HEK293T (cell line): ENCODE data around the gene ZNF618.

ENCODE experiments used
- CTCF ChIA-PET: fragments of 350-600 bp; formaldehyde crosslinking; extraction: SDS; loops from one replicate; lab custom pipeline; 2021; ENCODE audit warnings: antibody characterized with exemption, inconsistent platforms; lab: Yijun Ruan, JAX
- POLR2A ChIA-PET: fragments of 350-600 bp; formaldehyde crosslinking; extraction: SDS; loops from one replicate; lab custom pipeline; 2020; ENCODE audit warnings: antibody characterized with exemption, inconsistent platforms; lab: Yijun Ruan, JAX
- DNase-seq: peaks from one replicate; pipeline ENCODE4 v3.0.0; 2012; ENCODE audit warnings: mixed read lengths; ENCODE audit errors: extremely low spot score
- ARNT ChIP-seq: fragments of 450-650 bp; IDR thresholded peaks from 2 replicates; pipeline ENCODE4 v1.6.1; 2017; ENCODE audit warnings: mild to moderate bottlenecking
- BHLHE40 ChIP-seq: fragments of 450-650 bp; IDR thresholded peaks from 2 replicates; pipeline ENCODE4 v1.6.1; 2016; ENCODE audit warnings: mild to moderate bottlenecking, moderate library complexity, borderline replicate concordance
- CTBP1 ChIP-seq: fragments of 450-650 bp; IDR thresholded peaks from 2 replicates; pipeline ENCODE4 v1.6.1; 2016; ENCODE audit warnings: borderline replicate concordance
- ELF4 ChIP-seq: fragments of 450-650 bp; IDR thresholded peaks from 2 replicates; pipeline ENCODE4 v1.6.1; 2017; ENCODE audit warnings: antibody characterized with exemption
- FOXA1 ChIP-seq: fragments of 450-650 bp; IDR thresholded peaks from 2 replicates; pipeline ENCODE4 v1.6.1; 2016; ENCODE audit warnings: mild to moderate bottlenecking
- FOXK2 ChIP-seq: fragments of 450-650 bp; IDR thresholded peaks from 2 replicates; pipeline ENCODE4 v1.6.1; 2016; ENCODE audit warnings: mild to moderate bottlenecking
- FOXM1 ChIP-seq: fragments of 450-650 bp; IDR thresholded peaks from 2 replicates; pipeline ENCODE4 v1.6.1; 2017; ENCODE audit warnings: mild to moderate bottlenecking, borderline replicate concordance
- HDGF ChIP-seq: fragments of 450-650 bp; IDR thresholded peaks from 2 replicates; pipeline ENCODE4 v1.6.1; 2017; ENCODE audit warnings: antibody characterized with exemption, borderline replicate concordance
- L3MBTL2 ChIP-seq: fragments of 450-650 bp; conservative IDR thresholded peaks from 2 replicates; pipeline ENCODE4 v1.6.1; 2016; ENCODE audit warnings: mild to moderate bottlenecking
- LEF1 ChIP-seq: fragments of 450-650 bp; IDR thresholded peaks from 2 replicates; pipeline ENCODE4 v1.6.1; 2017; ENCODE audit warnings: mild to moderate bottlenecking, borderline replicate concordance
- NFRKB ChIP-seq: fragments of 450-650 bp; IDR thresholded peaks from 2 replicates; pipeline ENCODE4 v1.6.1; 2016; ENCODE audit warnings: mild to moderate bottlenecking, moderate library complexity
- SP1 ChIP-seq: fragments of 450-650 bp; IDR thresholded peaks from 2 replicates; pipeline ENCODE4 v1.6.1; 2017
- SUZ12 ChIP-seq: fragments of 450-650 bp; IDR thresholded peaks from 2 replicates; pipeline ENCODE4 v1.6.1; 2016; ENCODE audit warnings: mild to moderate bottlenecking
- TARDBP ChIP-seq: fragments of 450-650 bp; IDR thresholded peaks from 2 replicates; pipeline ENCODE4 v1.6.1; 2016
- ZNF384 ChIP-seq: fragments of 450-650 bp; IDR thresholded peaks from 2 replicates; pipeline ENCODE4 v1.6.1; 2016
- TF ChIP-seq, protein P1 (sequence below): fragments of 450-650 bp; IDR thresholded peaks from 2 replicates; pipeline ENCODE4 v1.6.1; 2016

ZNF618 gene

DNA sequence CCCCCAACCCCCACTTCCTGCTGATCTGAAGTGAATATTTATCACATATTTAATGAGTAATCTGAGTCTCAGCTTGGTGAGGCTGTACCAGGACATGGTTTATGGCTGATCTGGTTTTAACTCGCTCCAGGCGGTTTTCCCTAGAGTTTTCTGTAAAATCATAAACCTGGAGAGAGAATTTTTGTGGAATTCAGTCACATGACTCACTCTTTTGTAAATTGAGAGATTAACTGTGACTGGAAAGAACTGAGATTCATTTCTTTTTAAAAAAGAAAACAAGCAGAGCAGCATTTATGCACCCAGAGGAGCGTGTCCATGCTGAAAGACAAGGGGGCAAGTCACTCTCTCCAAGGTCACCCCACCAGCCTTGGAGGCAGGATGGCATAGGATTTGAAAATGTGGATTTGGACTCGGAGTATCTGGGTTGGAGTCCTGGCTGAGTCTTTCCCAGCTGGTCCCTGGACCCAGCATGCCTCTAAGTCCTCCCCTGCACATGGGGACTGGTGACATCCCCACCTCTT is 81.8 kb downstream of the ZNF618 start:
- POLR2A ChIA-PET = no interaction called here
- DNase-seq = peak; percentile 28
- TF ChIP-seq FOXA1 (no peak), ZNF384 (0 out of 2 replicates have a peak, but pooled peaks have one; percentile 27)
- CTCF ChIA-PET = no interaction called here

- CTCF ChIA-PET = interaction anchor here (0.6 kb wide), 1 partner anchor 13 kb away, joined by 3 read pairs; no protein-coding TSS in a partner anchor
These were observed 82.4 kb downstream of the ZNF618 start for GRCh38 chr9:113958556-113958955.

DNA sequence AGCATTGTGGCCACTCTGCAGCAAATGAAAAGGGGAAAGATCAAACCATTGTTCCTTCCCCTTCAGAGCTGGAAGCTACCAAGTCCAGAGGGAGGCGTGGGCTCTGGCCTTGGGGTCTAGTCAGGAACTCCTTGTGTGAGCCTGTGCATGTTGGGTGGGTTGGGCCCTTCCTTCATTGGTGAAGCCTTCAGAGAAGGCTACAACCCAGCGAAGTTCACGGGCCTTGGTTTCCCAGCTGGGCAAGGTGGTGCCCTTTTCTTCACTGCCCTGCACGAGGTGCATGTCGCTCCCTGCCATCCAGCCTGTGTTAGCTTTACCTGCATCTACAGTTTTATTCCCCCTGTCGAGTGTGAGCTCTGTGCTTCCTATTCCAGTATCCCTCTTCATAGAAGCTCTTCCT is 84.7 kb downstream of the ZNF618 start:
- DNase-seq = no peak
- TF ChIP-seq FOXK2 (no peak), BHLHE40 (no peak), FOXM1 (no peak), ARNT (no peak), SUZ12 (no peak), TARDBP (no peak), L3MBTL2 (no peak), CTBP1 (no peak), LEF1 (no peak), ZNF384 (no peak)
- TF ChIP-seq, protein P1, sequence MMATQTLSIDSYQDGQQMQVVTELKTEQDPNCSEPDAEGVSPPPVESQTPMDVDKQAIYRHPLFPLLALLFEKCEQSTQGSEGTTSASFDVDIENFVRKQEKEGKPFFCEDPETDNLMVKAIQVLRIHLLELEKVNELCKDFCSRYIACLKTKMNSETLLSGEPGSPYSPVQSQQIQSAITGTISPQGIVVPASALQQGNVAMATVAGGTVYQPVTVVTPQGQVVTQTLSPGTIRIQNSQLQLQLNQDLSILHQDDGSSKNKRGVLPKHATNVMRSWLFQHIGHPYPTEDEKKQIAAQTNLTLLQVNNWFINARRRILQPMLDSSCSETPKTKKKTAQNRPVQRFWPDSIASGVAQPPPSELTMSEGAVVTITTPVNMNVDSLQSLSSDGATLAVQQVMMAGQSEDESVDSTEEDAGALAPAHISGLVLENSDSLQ = no peak
- ChIA-PET CTCF (interaction anchor here (0.6 kb wide), 1 partner anchor 73 kb away, joined by 3 read pairs; no protein-coding TSS in a partner anchor), POLR2A (no interaction called here)

More at GRCh38 chr9:113958556-113958955, 82.4 kb downstream of the ZNF618 start:
- DNase-seq = no peak
- no peak for TF ChIP-seq FOXK2
- no peak for TF ChIP-seq LEF1
- TF ChIP-seq SUZ12 = no peak
- TF ChIP-seq BHLHE40 = no peak
- TF ChIP-seq FOXM1 = no peak
- TF ChIP-seq ZNF384 = no peak
- no peak for TF ChIP-seq SP1
- POLR2A ChIA-PET = no interaction called here

DNA sequence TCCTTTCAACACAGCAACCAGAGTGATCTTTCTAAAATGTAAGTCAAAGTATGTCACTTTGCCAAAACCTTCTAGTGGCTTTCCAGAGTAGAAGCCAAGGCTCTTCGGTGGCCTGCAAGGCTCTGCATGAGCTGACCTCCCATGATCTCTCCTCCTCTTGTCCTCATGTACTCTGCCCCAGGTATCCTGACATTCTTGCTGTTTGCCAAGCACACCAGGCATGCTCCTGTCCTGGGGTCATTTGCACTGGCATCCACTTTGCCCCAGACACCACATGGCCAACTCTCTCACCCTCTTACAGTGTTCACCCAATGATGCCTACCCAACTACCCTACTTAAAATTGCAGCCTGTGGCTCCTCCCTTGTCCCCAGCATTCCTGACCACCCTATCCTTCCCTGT is 86.3 kb downstream of the ZNF618 start:
- TF ChIP-seq L3MBTL2 (no peak), FOXM1 (no peak), CTBP1 (no peak), NFRKB (no peak), FOXA1 (no peak), ARNT (no peak), HDGF (no peak), BHLHE40 (no peak), SUZ12 (no peak), ELF4 (no peak)
- POLR2A ChIA-PET = no interaction called here
- DNase-seq = no peak
- CTCF ChIA-PET = interaction anchor here (0.6 to 1.4 kb wide), 4 partner anchors 10 to 15 kb away, joined by 4 to 6 read pairs (median 4); no protein-coding TSS in a partner anchor

- peak; percentile 66 for DNase-seq
- ChIA-PET CTCF (interaction anchor here (0.6 to 1.4 kb wide), 8 partner anchors 10 to 400 kb away, joined by 3 to 6 read pairs (median 4); no protein-coding TSS in a partner anchor), POLR2A (no interaction called here)
- TF ChIP-seq TARDBP (no peak), FOXK2 (no peak), SP1 (no peak), ZNF384 (no peak), FOXM1 (no peak), NFRKB (no peak), ARNT (no peak), CTBP1 (no peak)
These were observed 87.0 kb downstream of the ZNF618 start for GRCh38 chr9:113963017-113963620.

DNA sequence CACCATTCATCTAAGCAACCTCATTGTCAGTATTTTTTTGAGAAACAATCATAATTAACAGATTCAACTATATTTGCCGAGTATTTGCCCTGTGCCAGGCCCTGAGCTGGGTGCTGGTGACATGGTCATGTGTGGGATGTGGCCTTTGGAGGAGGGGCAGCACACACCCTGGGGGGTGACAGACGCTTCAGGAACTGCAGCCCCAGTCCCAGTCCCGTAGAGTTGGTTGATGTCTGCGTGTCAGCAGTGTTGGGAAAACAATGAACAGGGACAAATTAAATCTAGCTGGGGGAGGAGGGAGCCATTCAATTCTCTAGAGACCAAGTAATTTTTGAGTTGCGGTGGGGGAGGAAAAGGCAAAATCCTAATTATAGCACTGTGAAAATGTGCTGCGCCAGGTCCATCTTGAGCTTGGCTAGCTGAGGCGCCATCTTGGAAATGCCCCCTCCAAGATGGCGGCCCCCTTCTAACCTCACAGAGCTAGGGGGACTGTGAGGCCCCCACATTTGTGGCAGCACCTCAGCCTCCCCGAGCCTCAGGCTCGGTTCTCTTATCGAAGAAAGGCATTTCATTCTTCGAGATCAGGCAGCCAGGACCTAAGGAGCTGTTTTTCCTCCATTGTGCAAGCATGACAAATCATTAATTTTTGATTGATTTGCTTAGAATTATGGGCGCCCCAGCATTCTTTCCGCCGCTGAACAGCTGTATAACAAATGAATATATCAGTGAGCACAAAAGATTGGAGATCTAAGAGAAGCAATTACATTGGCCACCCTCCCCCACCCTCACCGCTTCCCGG is 87.8 kb downstream of the ZNF618 start:
- CTCF ChIA-PET = interaction anchor here (0.6 to 1.4 kb wide), 6 partner anchors 10 to 65 kb away, joined by 3 to 6 read pairs (median 4); no protein-coding TSS in a partner anchor
- POLR2A ChIA-PET = no interaction called here
- TF ChIP-seq LEF1 = no peak
- TF ChIP-seq FOXM1 = no peak
- no peak for DNase-seq

DNA sequence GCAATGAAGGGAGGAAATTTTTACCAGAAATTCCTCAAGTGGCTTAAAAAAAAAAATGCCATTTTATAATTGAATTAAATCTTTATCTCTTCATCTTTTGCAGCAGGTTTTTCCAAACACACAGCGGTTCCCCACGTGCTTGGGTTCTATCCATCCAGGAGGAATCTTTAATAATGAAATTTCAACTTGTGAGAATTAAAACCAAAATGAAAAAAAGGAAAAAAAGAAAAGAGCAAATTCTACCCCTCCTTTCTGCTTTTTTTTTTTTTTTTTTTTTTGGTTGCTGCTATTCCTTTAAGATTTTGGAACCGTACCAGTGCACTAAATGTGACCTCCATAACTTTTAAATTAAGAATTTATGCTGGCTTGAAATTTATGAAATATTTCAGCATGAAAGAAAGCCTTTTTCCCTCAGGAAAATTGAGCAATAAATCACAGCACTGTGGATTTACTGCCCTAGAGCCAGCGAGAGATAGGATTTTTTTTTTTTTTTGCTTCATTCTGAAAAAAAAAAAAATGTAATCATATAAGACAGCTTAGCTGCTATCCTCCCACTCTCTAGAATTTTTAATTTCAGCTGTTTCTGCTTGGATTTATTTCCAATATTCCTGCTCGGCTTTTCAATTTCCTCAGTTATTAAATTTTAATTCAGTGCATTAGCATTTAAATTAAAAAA is 88.5 kb downstream of the ZNF618 start:
- CTCF ChIA-PET = no interaction called here
- no peak for TF ChIP-seq BHLHE40
- no peak for TF ChIP-seq NFRKB
- no peak for TF ChIP-seq TARDBP
- TF ChIP-seq FOXM1 = no peak
- TF ChIP-seq, protein P1 = no peak
- no peak for TF ChIP-seq HDGF
- no peak for TF ChIP-seq ELF4
- POLR2A ChIA-PET = no interaction called here

More for the DNA sequence above, 88.5 kb downstream of the ZNF618 start:
- no peak for DNase-seq
